ENCODE data around the gene SEMA3C. TPM values are rescaled to one million over a fixed set of nuclear protein-coding genes. Genes with fewer than 3 reads are reported as not detected.

SEMA3C gene
- total RNA-seq, 2 experiments from 2014 or later: not detected

DNA sequence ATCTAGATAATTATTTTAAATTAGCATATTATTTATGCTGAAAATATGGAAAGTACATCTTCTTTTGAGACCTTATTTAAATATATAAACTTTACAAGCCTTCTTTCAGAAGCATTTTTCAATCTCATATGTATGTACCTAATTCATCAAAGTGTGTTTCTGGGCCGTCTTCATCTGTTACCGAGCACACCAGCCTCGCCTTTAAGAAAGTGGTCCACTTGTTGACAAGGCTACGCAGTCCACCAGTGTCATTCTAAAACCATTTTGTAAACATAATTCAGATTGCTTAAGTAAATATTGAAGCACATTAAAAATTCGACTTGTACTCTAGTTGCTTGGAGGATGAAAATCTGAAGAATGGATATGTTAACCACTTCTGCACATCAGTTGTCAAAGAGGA lies 116.3 kb downstream of the SEMA3C start:
- H3K4me3 Mint-ChIP-seq: no peak overlapping the region
- H3K27ac Mint-ChIP-seq: no peak overlapping the region
- ATAC-seq (no peak), DNase-seq (no peak)
- CTCF ChIA-PET: no interaction called here
- no peaks in the 10 kb centered on the region for H3K4me1 Mint-ChIP-seq
- no peaks in the 10 kb centered on the region for H3K27me3 Mint-ChIP-seq
- H3K36me3 Mint-ChIP-seq: no peaks in the 10 kb centered on the region
- H3K9me3 Mint-ChIP-seq (ENCODE audit: low read depth): no peaks in the 10 kb centered on the region

- CTCF ChIA-PET: no interaction called here
- no peaks in the 10 kb centered on the region for H3K4me1 Mint-ChIP-seq
- H3K9me3 Mint-ChIP-seq (ENCODE audit: low read depth): peaks cover 2% of the 10 kb centered on the region
- no peak overlapping the region for H3K4me3 Mint-ChIP-seq
- H3K27ac Mint-ChIP-seq: no peak overlapping the region
- H3K27me3 Mint-ChIP-seq: no peaks in the 10 kb centered on the region
- H3K36me3 Mint-ChIP-seq: no peaks in the 10 kb centered on the region
- ATAC-seq (no peak), DNase-seq (no peak)
Measured at GRCh38 chr7:80794631-80795573, 123.9 kb downstream of the SEMA3C start.

DNA sequence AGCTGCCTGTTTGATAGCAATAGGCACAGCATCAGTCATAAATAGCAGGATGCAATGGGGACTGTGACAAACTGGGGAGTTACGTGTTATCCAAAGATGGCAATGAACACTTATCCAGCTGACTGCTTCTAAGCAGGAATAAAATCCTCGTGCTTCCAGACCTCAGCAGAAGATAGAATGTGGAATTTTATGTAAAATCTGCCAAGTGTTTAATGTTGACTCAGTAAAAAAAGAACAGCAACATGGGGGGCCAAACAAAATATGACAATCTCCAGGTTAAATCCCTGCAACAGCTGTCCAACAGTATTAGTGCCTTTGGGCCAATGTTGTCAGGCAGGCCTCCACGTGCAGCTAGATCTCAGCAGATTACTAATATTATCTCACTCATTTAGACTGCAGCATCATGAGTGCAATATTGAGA lies 127.3 kb downstream of the SEMA3C start:
- Mint-ChIP-seq H3K27me3 (no peaks in the 10 kb centered on the region), H3K9me3 (ENCODE audit: low read depth) (peaks cover 6% of the 10 kb centered on the region), H3K4me3 (no peak overlapping the region), H3K36me3 (no peaks in the 10 kb centered on the region), H3K4me1 (no peaks in the 10 kb centered on the region), H3K27ac (no peak overlapping the region)
- no peak for DNase-seq
- CTCF ChIA-PET: no interaction called here
- ATAC-seq: no peak

GRCh38 chr7:80790877-80791276 lies 128.0 kb downstream of the SEMA3C start:
- CTCF ChIA-PET: no interaction called here
- no peaks in the 10 kb centered on the region for H3K27me3 Mint-ChIP-seq
- DNase-seq: no peak

GRCh38 chr7:80787721-80788120 lies 131.1 kb downstream of the SEMA3C start:
- Mint-ChIP-seq H3K36me3 (no peaks in the 10 kb centered on the region), H3K4me3 (no peak overlapping the region), H3K9me3 (ENCODE audit: low read depth) (peaks cover 7% of the 10 kb centered on the region), H3K27me3 (no peaks in the 10 kb centered on the region), H3K27ac (no peak overlapping the region), H3K4me1 (no peaks in the 10 kb centered on the region)
- ATAC-seq (no peak), DNase-seq (no peak)
- CTCF ChIA-PET: no interaction called here

More at GRCh38 chr7:80790877-80791276, 128.0 kb downstream of the SEMA3C start:
- no peaks in the 10 kb centered on the region for H3K36me3 Mint-ChIP-seq
- ATAC-seq: no peak
- peaks cover 7% of the 10 kb centered on the region for H3K9me3 Mint-ChIP-seq (ENCODE audit: low read depth)
- no peak overlapping the region for H3K4me3 Mint-ChIP-seq
- no peak overlapping the region for H3K27ac Mint-ChIP-seq
- H3K4me1 Mint-ChIP-seq: no peaks in the 10 kb centered on the region

DNA sequence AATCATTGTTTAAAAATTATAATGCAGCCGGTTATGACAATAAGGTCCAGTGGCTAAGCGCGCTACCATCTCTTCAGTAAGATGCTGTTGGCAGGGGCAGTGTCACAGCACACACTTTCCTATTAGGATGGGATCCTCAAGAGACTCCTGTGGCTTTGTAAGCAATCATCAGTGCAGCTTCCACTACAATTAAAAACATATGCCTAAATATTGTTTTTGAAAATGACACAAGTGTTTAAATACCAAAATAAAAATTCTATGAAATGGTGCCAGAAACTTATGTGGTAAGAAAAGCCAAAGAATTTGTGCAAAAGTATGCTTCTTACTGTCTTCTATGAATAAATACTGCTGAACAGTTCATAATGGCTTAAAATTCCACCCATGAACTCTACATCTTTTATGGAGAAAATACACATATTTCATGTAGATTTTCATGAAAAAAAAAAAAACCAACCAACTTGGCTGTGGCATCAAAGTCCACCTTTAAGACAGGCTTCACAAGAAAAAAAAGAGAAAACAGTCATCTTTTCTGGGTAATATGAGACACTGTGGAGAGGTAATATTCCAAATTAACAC lies 132.8 kb downstream of the SEMA3C start:
- Mint-ChIP-seq H3K4me3 (no peak overlapping the region), H3K9me3 (ENCODE audit: low read depth) (peaks cover 7% of the 10 kb centered on the region), H3K4me1 (no peaks in the 10 kb centered on the region), H3K27me3 (no peaks in the 10 kb centered on the region), H3K27ac (no peak overlapping the region), H3K36me3 (no peaks in the 10 kb centered on the region)
- ATAC-seq (no peak), DNase-seq (no peak)
- CTCF ChIA-PET: no interaction called here

DNA sequence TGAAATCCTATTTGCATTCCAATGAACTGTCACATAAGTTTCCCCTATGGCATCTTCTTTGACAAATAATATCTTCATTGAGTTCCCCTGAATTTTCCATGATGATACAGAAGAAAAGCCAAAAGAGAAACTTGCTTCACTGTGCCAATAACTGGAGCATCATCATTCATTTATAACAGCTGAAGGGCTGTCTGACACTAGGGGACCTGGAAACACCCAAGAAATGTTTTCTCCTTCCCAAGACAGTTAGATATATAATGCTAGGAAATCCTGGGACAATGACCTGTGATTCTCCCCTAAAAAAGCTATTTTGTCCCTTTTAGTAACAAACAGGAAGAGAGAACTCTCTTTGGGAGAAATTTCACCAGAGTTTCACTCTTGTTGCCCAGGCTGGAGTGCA lies 133.6 kb downstream of the SEMA3C start:
- no peak overlapping the region for H3K27ac Mint-ChIP-seq
- no peaks in the 10 kb centered on the region for H3K4me1 Mint-ChIP-seq
- no peaks in the 10 kb centered on the region for H3K36me3 Mint-ChIP-seq
- DNase-seq (no peak), ATAC-seq (no peak)
- peaks cover 7% of the 10 kb centered on the region for H3K9me3 Mint-ChIP-seq (ENCODE audit: low read depth)
- H3K4me3 Mint-ChIP-seq: no peak overlapping the region
- CTCF ChIA-PET: no interaction called here
- no peaks in the 10 kb centered on the region for H3K27me3 Mint-ChIP-seq

- Mint-ChIP-seq H3K4me3 (no peak overlapping the region), H3K27me3 (no peaks in the 10 kb centered on the region), H3K4me1 (no peaks in the 10 kb centered on the region), H3K36me3 (no peaks in the 10 kb centered on the region), H3K27ac (no peak overlapping the region), H3K9me3 (ENCODE audit: low read depth) (peaks cover 9% of the 10 kb centered on the region)
- CTCF ChIA-PET: no interaction called here
- ATAC-seq (no peak), DNase-seq (no peak)
Measured at GRCh38 chr7:80783678-80784327, 135.0 kb downstream of the SEMA3C start.

GRCh38 chr7:80783186-80783677 lies 135.6 kb downstream of the SEMA3C start:
- Mint-ChIP-seq H3K36me3 (no peaks in the 10 kb centered on the region), H3K9me3 (ENCODE audit: low read depth) (peaks cover 11% of the 10 kb centered on the region), H3K4me1 (no peaks in the 10 kb centered on the region), H3K4me3 (no peak overlapping the region), H3K27ac (no peak overlapping the region), H3K27me3 (no peaks in the 10 kb centered on the region)
- no peak for DNase-seq
- CTCF ChIA-PET: no interaction called here
- ATAC-seq: no peak

- CTCF ChIA-PET: no interaction called here
Measured at GRCh38 chr7:80781561-80781979, 137.3 kb downstream of the SEMA3C start.

GRCh38 chr7:80781146-80781545 lies 137.7 kb downstream of the SEMA3C start:
- Mint-ChIP-seq H3K4me1 (no peaks in the 10 kb centered on the region), H3K9me3 (ENCODE audit: low read depth) (peaks cover 6% of the 10 kb centered on the region), H3K27ac (no peak overlapping the region), H3K27me3 (no peaks in the 10 kb centered on the region), H3K36me3 (no peaks in the 10 kb centered on the region), H3K4me3 (no peak overlapping the region)
- CTCF ChIA-PET: no interaction called here
- DNase-seq: no peak
- ATAC-seq: no peak

More at GRCh38 chr7:80781561-80781979, 137.3 kb downstream of the SEMA3C start:
- DNase-seq (no peak), ATAC-seq (no peak)
- H3K36me3 Mint-ChIP-seq: no peaks in the 10 kb centered on the region
- no peak overlapping the region for H3K4me3 Mint-ChIP-seq
- no peak overlapping the region for H3K27ac Mint-ChIP-seq
- no peaks in the 10 kb centered on the region for H3K4me1 Mint-ChIP-seq
- no peaks in the 10 kb centered on the region for H3K27me3 Mint-ChIP-seq
- peaks cover 8% of the 10 kb centered on the region for H3K9me3 Mint-ChIP-seq (ENCODE audit: low read depth)

DNA sequence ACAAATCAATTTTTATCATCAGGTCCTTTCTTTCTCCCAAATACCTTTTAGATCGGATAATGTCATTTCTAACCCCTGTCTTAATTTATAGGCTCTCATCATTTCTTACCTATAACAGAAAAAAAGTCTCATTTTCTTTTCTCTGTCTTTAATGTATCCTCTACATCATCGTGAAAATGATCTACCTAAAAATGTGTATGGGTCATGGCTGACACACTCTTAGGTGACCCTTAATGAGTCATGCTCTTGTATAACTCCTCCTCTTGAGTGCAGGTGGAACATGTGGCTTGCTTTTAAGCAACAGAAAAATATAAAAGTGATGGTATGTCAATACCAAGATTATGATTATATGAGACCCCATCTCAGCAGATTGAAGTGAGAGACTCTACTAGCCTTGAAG lies 139.4 kb downstream of the SEMA3C start:
- no peaks in the 10 kb centered on the region for H3K4me1 Mint-ChIP-seq
- ATAC-seq: no peak
- no peaks in the 10 kb centered on the region for H3K27me3 Mint-ChIP-seq
- H3K27ac Mint-ChIP-seq: no peak overlapping the region
- no peak for DNase-seq
- H3K9me3 Mint-ChIP-seq (ENCODE audit: low read depth): peaks cover 8% of the 10 kb centered on the region
- CTCF ChIA-PET: no interaction called here
- no peak overlapping the region for H3K4me3 Mint-ChIP-seq
- H3K36me3 Mint-ChIP-seq: no peaks in the 10 kb centered on the region

DNA sequence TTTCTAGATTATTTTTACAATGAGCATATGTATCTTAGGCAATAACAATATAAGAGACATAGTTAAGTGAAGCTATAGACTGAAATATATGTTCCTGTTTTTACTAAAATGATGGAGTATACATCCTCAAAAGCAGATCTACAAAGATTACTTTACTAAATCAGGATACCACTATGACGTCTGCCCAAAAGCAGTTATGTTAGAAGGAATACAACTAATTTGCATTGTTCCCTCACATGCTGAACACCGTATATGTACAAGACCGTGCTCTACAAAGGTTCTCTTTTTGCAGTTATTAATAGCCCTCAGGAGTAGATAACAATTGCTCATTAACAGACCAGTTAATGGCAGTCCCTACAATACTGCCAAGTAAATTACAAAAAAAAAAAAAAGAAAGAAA lies 143.0 kb downstream of the SEMA3C start:
- DNase-seq (no peak), ATAC-seq (no peak)
- Mint-ChIP-seq H3K9me3 (ENCODE audit: low read depth) (peaks cover 9% of the 10 kb centered on the region), H3K4me1 (no peaks in the 10 kb centered on the region), H3K36me3 (no peaks in the 10 kb centered on the region), H3K27me3 (no peaks in the 10 kb centered on the region), H3K27ac (no peak overlapping the region), H3K4me3 (no peak overlapping the region)
- CTCF ChIA-PET: no interaction called here

- Mint-ChIP-seq H3K36me3 (no peaks in the 10 kb centered on the region), H3K9me3 (ENCODE audit: low read depth) (peaks cover 10% of the 10 kb centered on the region)
- CTCF ChIA-PET: no interaction called here
Measured at GRCh38 chr7:80775482-80775881, 143.4 kb downstream of the SEMA3C start.

More at GRCh38 chr7:80775482-80775881, 143.4 kb downstream of the SEMA3C start:
- Mint-ChIP-seq H3K27ac (no peak overlapping the region), H3K4me3 (no peak overlapping the region), H3K27me3 (no peaks in the 10 kb centered on the region), H3K4me1 (no peaks in the 10 kb centered on the region)
- ATAC-seq: no peak
- no peak for DNase-seq
